GM15510 (cell line): ENCODE data around the gene CYP46A1.

Experiments used
- POLR2A ChIP-seq: IDR thresholded peaks from 3 replicates; pipeline ENCODE4 v1.6.1; 2011; ENCODE audit warnings: borderline replicate concordance; ENCODE audit not compliant: insufficient read length; ENCODE audit errors: extremely low read depth

The CYP46A1 gene

GRCh38 chr14:99752486-99753121, 68.5 kb downstream of the CYP46A1 start:
- no peak for TF ChIP-seq POLR2A

- TF ChIP-seq POLR2A: no peak
These were observed 69.4 kb downstream of the CYP46A1 start for GRCh38 chr14:99753225-99754140.

DNA sequence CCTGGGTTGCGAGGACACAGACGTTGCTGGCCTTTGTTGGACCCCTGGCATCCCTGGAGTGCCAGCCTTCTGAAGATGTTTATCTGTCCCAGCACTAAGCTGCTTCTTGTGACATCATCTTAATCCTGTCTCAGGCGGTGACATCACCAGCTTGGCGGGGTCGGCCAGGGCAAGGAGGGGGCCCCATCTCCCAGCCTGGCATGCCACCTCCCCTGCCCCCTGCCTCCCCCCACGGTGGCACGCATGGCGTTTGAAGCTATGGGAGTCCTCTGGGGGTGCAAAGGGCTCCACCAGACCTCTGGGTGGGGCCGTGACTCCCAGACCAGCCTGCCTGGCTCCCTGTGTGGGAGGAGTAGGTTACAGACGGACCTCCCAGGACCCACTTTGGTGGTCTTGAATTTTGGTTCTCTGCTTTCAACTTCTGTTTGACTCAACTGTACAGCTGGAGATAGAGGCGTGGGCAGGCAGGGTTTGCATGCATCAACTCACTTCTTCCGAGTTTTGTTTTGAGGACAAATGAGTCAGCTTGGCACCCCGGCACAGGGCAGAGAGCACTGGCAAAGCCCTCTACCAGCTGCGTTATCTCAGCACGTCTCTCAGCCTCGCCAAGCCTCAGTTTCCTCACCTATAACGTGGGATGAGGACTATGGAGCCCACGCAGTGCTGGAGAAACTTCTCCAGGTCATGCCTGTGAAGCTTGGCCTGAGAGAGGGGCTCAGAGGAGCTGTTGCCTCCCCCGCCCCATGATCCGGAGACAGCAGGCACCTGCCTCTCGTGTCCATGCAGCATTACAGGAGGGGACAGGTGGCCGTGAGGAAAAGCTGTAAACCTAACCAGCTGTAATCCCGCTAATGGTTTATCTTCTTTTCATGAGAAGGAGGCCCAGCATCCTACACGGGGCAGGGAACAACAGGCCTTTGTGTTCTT, 70.3 kb downstream of the CYP46A1 start:
- no peak for TF ChIP-seq POLR2A

- no peak for TF ChIP-seq POLR2A
These were observed 70.9 kb downstream of the CYP46A1 start for GRCh38 chr14:99755068-99755405.

DNA sequence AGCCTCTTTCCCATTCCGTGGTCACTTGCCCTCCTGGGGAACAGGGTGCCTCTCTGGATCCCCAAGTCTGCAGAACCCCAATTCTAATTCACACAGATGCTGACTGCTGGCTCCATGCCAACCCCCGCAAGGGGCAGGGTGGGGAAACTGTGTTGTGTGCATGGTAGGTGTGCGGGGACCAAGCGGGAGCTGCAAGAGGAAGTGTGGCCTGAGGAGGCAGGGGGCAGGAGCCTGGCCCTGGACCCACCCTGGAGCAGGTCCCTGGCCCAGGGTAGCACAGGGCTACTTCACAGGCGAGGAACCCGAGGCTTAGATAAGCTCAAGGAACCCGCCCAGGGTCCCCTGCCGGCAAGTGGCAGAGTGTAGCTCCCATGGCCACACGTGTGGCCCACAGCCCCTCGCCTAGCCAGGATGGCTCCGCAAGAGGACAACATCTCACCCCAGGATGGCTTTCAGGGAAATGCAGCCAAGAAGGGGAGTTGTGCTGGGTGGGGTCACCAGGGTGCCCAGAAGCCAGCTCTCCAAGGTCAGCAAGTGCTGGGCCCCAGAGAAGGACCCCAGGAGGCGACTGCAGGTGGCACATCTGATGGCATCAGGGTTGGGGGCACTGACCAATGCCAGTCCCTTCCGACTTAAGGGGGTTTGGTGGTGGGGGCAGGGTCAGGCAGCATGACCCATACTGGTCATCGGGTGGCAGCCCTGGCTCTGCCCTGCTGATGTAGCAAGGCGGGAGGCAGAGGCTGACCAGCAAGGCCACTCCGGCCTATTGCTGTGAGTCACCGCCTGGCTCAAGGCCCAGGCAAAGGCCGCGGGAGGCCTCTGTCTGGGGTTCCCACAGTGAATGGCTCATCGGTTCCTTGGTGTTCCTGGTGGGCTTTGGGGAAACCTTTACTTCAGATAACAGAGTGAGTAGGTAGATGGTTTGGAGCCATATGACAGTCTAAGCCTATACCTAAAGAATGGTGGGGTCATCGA, 71.8 kb downstream of the CYP46A1 start:
- no peak for TF ChIP-seq POLR2A

DNA sequence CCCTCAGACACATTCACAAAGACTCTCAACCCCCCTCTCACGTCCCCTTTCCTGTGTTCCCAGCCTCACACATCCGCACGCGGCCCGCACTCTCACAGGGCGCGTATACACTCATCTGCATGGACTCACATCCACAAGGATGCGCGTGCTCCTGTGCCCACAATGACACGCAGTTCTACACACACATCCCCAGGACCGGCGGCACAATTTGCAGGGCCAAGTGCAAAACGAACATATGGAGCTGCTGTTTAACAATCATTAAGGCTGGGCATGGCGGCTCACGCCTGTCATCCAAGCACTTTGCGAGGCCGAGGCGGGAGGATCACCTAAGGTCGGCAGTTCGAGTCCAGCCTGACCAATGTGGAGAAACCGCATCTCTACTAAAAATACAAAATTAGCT, 72.7 kb downstream of the CYP46A1 start:
- TF ChIP-seq POLR2A: no peak

DNA sequence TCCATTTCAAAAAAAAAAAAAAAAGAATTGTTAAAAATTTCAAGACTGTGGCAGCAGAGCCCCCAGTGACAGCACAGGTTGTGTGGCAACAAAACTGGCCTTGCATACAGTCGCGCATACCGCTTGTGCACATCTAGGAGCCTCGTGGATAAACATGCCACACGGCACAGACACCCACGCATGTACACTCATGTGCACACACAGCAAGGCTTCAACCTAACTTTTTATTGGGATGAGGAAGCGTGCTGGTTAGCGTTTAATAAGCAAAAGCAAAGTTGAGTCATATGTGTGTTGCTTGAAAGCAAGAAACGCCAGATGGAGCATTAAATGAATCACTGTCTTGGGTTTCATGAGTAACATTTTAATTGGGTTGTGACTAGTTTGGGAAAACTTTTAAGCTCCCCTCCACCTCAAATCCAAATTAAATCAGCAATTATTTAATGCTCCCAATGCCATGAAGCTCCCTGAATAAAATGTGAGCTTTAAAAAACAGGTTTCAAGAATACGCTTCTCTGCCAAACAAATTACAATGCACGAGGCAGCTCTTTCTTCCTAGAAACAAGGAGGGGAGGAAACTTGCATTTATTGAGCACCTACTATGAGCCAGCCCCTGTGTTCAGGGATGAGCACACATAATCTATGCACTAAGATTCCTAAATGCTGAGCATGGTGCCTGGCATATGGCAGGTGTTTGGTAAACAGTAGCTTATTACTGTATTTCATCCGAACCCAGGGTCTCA, 73.4 kb downstream of the CYP46A1 start:
- no peak for TF ChIP-seq POLR2A

DNA sequence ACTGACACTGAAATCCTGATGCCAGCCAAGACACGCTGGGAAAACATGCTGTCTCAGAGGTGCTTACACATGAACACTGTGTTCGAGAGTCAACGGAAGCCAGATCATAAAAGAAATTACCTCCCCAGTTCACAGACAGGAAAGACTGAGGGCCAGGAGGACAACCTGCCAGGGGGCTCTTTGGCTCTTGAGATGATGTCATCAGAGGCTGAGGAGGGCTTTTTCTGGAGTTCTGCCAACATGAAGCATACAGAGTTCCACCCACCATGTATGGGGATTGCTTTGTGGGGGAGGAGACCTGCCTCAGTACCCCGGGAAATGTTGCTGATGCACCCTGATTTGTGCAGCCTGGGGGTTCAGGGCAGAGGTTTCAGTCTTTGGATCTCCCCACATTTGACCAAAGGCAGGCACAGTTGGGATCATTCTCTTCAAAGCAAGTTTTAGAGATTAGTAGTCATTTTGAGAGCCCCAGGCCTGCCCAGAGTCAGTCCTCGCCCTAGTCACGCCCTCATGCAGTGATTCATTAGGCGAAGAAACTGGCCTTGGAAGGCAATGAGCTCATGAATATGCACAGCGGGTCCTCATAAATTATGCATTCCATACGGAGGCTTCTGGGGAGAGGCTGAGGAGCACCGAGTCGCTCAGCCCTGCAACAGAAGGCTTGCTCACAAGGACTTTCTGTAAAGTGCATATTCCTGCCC, 74.2 kb downstream of the CYP46A1 start:
- TF ChIP-seq POLR2A: no peak

DNA sequence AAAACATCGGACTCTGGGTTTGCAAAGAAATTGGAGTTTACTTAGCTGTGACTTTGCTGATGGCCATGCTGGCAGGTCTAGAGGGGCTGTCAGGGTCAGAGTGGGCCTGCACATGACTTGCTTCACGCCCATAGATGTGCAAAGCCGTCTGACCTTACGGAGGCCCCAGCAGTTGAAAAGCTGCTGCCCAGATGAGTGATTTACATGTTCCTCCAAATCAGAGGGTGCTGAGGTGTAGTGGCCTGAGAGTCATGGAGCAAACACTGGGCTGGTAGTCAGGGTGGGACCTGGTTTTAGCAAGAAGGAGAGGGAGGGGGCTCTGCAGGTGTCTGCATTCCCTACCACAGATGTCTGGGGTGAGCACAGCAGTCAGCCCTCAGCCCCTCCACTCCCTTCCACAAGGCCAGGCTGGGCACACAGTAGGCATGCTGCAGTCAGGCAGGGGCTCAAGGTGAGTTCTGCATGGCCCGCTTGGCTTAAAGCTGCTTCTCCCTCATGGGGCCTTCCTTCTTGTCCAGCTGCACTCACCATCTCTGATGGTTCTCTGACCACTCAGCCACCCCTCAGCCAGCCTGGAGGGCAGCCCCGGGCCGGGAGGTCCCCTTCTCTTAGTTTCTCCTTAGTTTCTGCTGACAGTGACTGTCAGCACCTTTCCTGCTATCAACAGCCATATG, 74.9 kb downstream of the CYP46A1 start:
- TF ChIP-seq POLR2A: no peak

- TF ChIP-seq POLR2A: no peak
These were observed 75.4 kb downstream of the CYP46A1 start for GRCh38 chr14:99759546-99759925.

- no peak for TF ChIP-seq POLR2A
These were observed 76.7 kb downstream of the CYP46A1 start for GRCh38 chr14:99760817-99761216.

DNA sequence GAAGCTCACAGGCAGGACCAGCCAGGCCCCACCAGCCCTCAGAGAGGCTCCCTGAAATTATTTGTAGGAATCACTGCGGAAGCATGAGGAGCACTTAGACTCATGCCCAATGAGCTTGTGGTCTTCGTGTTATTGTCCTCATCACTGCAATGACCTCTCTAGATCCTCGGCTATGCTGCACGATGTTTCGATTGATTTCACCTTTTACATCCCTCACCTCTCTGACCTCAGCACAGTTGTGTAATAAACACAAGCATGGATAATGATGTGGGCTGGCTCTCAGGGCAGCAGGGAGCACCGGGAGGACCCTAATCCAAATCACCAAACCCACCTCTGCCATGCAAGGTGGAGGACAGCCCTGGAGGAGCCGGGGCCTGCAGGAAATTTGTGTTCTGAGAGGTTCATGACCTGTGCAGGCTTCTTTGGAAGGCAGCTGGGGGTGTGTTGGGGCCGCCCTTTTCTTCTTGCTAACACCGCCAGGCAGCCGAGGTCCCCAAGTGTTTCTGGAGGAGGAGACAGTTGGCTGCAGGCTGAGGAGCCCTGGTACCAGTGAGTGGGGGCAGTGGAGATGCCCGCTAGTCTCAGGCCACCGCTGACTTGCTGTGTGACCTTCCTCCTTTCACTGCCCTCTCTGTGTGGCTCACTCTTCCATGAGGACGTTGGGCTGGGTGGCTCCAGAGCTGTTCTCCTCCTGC, 79.6 kb downstream of the CYP46A1 start:
- no peak for TF ChIP-seq POLR2A
